B cell (primary cell): Measurements from ENCODE around the gene TRRAP. TPM values are rescaled to one million over a fixed set of nuclear protein-coding genes. Genes with fewer than 3 reads are reported as not detected.

Experiments
- ATAC-seq: fragments of 200-7000 bp; cut with Tn5 transposase; one replicate; pipeline ENCODE4 v1.10.0; 2021; ENCODE audit warnings: low read depth, mild to moderate bottlenecking, moderate number of reproducible peaks, moderate library complexity
- CTCF ChIA-PET: fragments of 350-600 bp; sonication (Branson Sonifier 250); formaldehyde crosslinking; loops from one replicate; lab custom pipeline; 2021; ENCODE audit warnings: antibody characterized with exemption, inconsistent platforms; lab: Charles Lee
- POLR2A ChIA-PET: fragments of 350-600 bp; sonication (Branson Sonifier 250); formaldehyde crosslinking; loops from one replicate; lab custom pipeline; 2021; ENCODE audit warnings: antibody characterized with exemption; lab: Charles Lee
- DNase-seq: peaks from one replicate; pipeline ENCODE4 v3.0.0; 2013
- H2AFZ ChIP-seq: 2 replicates; pipeline ENCODE4 v1.6.1; 2012; ENCODE audit warnings: mild to moderate bottlenecking, low read depth, low read length; ENCODE audit not compliant: insufficient read depth, poor library complexity, severe bottlenecking
- H3K27ac ChIP-seq, 2 donors: 1 replicate in 1 of 2; 2 replicates in 1 of 2; pipeline ENCODE4 v1.5.1; 2012 to 2013; ENCODE audit warnings: low read length in 2 of 2, mild to moderate bottlenecking in 2 of 2, moderate library complexity in 1 of 2
- H3K27me3 ChIP-seq, 4 experiments: fragments of 200-600 bp in 1 of 4; sonication (generic) in 1 of 4; replicated peaks in 1 of 4; 1 replicate in 2 of 4; 2 replicates in 2 of 4; pipeline versions ENCODE4 v1.6.1 to v1.7.0; 2013 to 2016; ENCODE audit warnings: low read length in 3 of 4, mild to moderate bottlenecking in 2 of 4, mixed read lengths in 1 of 4, moderate library complexity in 1 of 4; ENCODE audit not compliant: insufficient read depth in 4 of 4, control insufficient read depth in 3 of 4; ENCODE audit errors: control extremely low read depth in 1 of 4
- H3K36me3 ChIP-seq, 2 experiments: replicated peaks in 1 of 2; 1 replicate in 1 of 2; 2 replicates in 1 of 2; pipeline versions ENCODE4 v1.6.1 to v1.7.1; 2013; ENCODE audit warnings: low read length in 1 of 2; ENCODE audit not compliant: insufficient read depth in 2 of 2, control insufficient read depth in 1 of 2; ENCODE audit errors: control extremely low read depth in 1 of 2, extremely low read depth in 1 of 2
- H3K4me1 ChIP-seq, 2 donors: fragments of 200-600 bp in 1 of 2; sonication (generic) in 1 of 2; 1 replicate in 1 of 2; 2 replicates in 1 of 2; pipeline versions ENCODE4 v1.5.1 to v1.6.1; 2013 to 2017; ENCODE audit warnings: low read length in 2 of 2; ENCODE audit not compliant: control insufficient read depth in 2 of 2, insufficient read depth in 2 of 2
- H3K4me2 ChIP-seq: replicated peaks from 2 replicates; pipeline ENCODE3; 2012; ENCODE audit warnings: mild to moderate bottlenecking, low read depth, low read length; ENCODE audit not compliant: poor library complexity, severe bottlenecking
- H3K4me3 ChIP-seq, 5 experiments: fragments of 200-600 bp in 1 of 5; sonication (generic) in 1 of 5; 1 replicate in 3 of 5; 2 replicates in 2 of 5; pipeline versions ENCODE4 v1.5.1 to v1.7.0; 2011 to 2016; ENCODE audit warnings: low read length in 4 of 5, mild to moderate bottlenecking in 4 of 5, low read depth in 2 of 5, control low read depth in 1 of 5, moderate library complexity in 1 of 5; ENCODE audit not compliant: insufficient read depth in 1 of 5; ENCODE audit errors: control extremely low read depth in 1 of 5, extremely low read depth in 1 of 5
- H3K79me2 ChIP-seq: fragments of 200-600 bp; sonication (generic); one replicate; pipeline ENCODE4 v1.6.0; 2016; ENCODE audit warnings: low read length; ENCODE audit not compliant: control insufficient read depth, insufficient read depth
- H3K9ac ChIP-seq: fragments of 200-600 bp; sonication (generic); 2 replicates; pipeline ENCODE4 v1.6.1; 2017; ENCODE audit warnings: mild to moderate bottlenecking, low read length, moderate library complexity
- H3K9me3 ChIP-seq, 3 donors: one replicate each; pipeline versions ENCODE4 v1.6.1 to v1.7.1; 2013; ENCODE audit warnings: low read length in 2 of 3; ENCODE audit not compliant: control insufficient read depth in 2 of 3, insufficient read depth in 1 of 3; ENCODE audit errors: control extremely low read depth in 1 of 3
- H4K20me1 ChIP-seq: 2 replicates; pipeline ENCODE4 v1.6.0; 2012; ENCODE audit warnings: mild to moderate bottlenecking, low read length; ENCODE audit not compliant: insufficient read depth, control insufficient read depth, poor library complexity, severe bottlenecking
- H3K27ac Mint-ChIP-seq: one replicate; pipeline ENCODE4 v1.8.0; 2021; ENCODE audit warnings: mixed read lengths
- H3K27me3 Mint-ChIP-seq: one replicate; pipeline ENCODE4 v1.8.0; 2021; ENCODE audit warnings: mixed read lengths
- H3K4me1 Mint-ChIP-seq: one replicate; pipeline ENCODE4 v1.8.0; 2021; ENCODE audit warnings: mixed read lengths
- H3K4me3 Mint-ChIP-seq: one replicate; pipeline ENCODE4 v1.8.0; 2021; ENCODE audit warnings: mixed read lengths
- H3K9me3 Mint-ChIP-seq: one replicate; pipeline ENCODE4 v1.8.0; 2022; ENCODE audit warnings: mixed read lengths; ENCODE audit not compliant: insufficient read depth
- CTCF ChIP-seq: fragments of 200-600 bp; IDR thresholded peaks from one replicate; pipeline ENCODE4 v1.8.0; 2022; ENCODE audit warnings: antibody characterized with exemption, mild to moderate bottlenecking
- EZH2 ChIP-seq: IDR thresholded peaks from 2 replicates; pipeline ENCODE4 v1.6.1; 2012; ENCODE audit warnings: borderline replicate concordance, low read depth, mild to moderate bottlenecking, moderate library complexity, low read length; ENCODE audit not compliant: insufficient read depth, poor library complexity, severe bottlenecking
- whole genome bisulfite sequencing: methylation state at CpG from one replicate; pipeline ENCODE4 v1.1.5; 2013; ENCODE audit warnings: missing lambda C conversion rate; ENCODE audit not compliant: insufficient coverage; 5-methylcytosine and 5-hydroxymethylcytosine counted together
- intact Hi-C: fragments of 100-400 bp; cut with micrococcal nuclease; formaldehyde crosslinking; loops from one replicate; pipeline ENCODE4 v1.10.0; 2022
- polyA plus RNA-seq: library from polyadenylated mRNA; depleted of rRNA; stranded (reverse); fragments of >200 nt; gene quantifications from 2 replicates; pipeline ENCODE4 v1.2.3, GENCODE V29; 2012
- total RNA-seq, 2 donors: library from RNA; stranded (reverse); fragments of 120-200 nt in 1 of 2; gene quantifications; 1 replicate in 1 of 2; 2 replicates in 1 of 2; pipeline versions ENCODE4 v1.2.3 to v1.2.4, GENCODE V29; 2013 to 2022

TRRAP gene
- total and polyA plus RNA-seq, 2 donors (not counting 1 experiment from before 2014, with no cell fraction given) = 25.4 to 102 TPM

- Histone ChIP-seq H3K4me2 (no peak overlapping the region), H4K20me1 (no peaks in the 10 kb centered on the region), H3K9me3 (no peaks in the 10 kb centered on the region), H2AFZ (no peak overlapping the region), H3K79me2 (no peaks in the 10 kb centered on the region), H3K27ac (no peak overlapping the region), H3K36me3 (peaks cover 0 to 39% of the 10 kb centered on the region in 2 experiments), H3K27me3 (no peaks in the 10 kb centered on the region), H3K4me1 (no peaks in the 10 kb centered on the region), H3K4me3 (no peak overlapping the region), H3K9ac (no peak overlapping the region)
- intact Hi-C loops = no loop called here
- no peak overlapping the region for H3K4me3 Mint-ChIP-seq
- no peak overlapping the region for H3K27ac Mint-ChIP-seq
- POLR2A ChIA-PET = no interaction called here
- no peaks in the 10 kb centered on the region for H3K4me1 Mint-ChIP-seq
- CTCF ChIA-PET = no interaction called here
- TF ChIP-seq EZH2 (no peak), CTCF (no peak)
- ATAC-seq (no peak), DNase-seq (no peak)
- no peaks in the 10 kb centered on the region for H3K27me3 Mint-ChIP-seq
- no peaks in the 10 kb centered on the region for H3K9me3 Mint-ChIP-seq
- WGBS = 100% methylated on average over 1 of the region's 3 CpGs
Measured at GRCh38 chr7:99027241-99027640, 148.9 kb downstream of the TRRAP start.

- 98% methylated on average over 20 of the region's 20 CpGs for WGBS
- no peaks in the 10 kb centered on the region for H3K4me1 Mint-ChIP-seq
- ChIA-PET POLR2A (no interaction called here), CTCF (interaction anchor here (1.5 kb wide), 1 partner anchor 11 kb away, joined by 4 read pairs; no protein-coding TSS in a partner anchor)
- Histone ChIP-seq H3K9me3 (no peaks in the 10 kb centered on the region), H3K4me1 (no peaks in the 10 kb centered on the region), H2AFZ (no peak overlapping the region), H3K27ac (no peak overlapping the region), H4K20me1 (no peaks in the 10 kb centered on the region), H3K9ac (no peak overlapping the region), H3K79me2 (no peaks in the 10 kb centered on the region), H3K27me3 (no peaks in the 10 kb centered on the region), H3K36me3 (peaks cover 0 to 42% of the 10 kb centered on the region in 2 experiments), H3K4me3 (no peak overlapping the region), H3K4me2 (no peak overlapping the region)
- no peaks in the 10 kb centered on the region for H3K27me3 Mint-ChIP-seq
- no peak for DNase-seq
- ATAC-seq = no peak
- TF ChIP-seq CTCF (no peak), EZH2 (no peak)
- intact Hi-C loops = no loop called here
- H3K27ac Mint-ChIP-seq = no peak overlapping the region
- no peaks in the 10 kb centered on the region for H3K9me3 Mint-ChIP-seq
- no peak overlapping the region for H3K4me3 Mint-ChIP-seq
Measured at GRCh38 chr7:99027841-99028240, 149.5 kb downstream of the TRRAP start.
